ENCODE measurements around the gene ZNF17. TPM values are rescaled to one million over a fixed set of nuclear protein-coding genes. Genes with fewer than 3 reads are reported as not detected.

ZNF17 gene
- total RNA-seq, 1 donor from 2014 or later = 12.7 TPM

DNA sequence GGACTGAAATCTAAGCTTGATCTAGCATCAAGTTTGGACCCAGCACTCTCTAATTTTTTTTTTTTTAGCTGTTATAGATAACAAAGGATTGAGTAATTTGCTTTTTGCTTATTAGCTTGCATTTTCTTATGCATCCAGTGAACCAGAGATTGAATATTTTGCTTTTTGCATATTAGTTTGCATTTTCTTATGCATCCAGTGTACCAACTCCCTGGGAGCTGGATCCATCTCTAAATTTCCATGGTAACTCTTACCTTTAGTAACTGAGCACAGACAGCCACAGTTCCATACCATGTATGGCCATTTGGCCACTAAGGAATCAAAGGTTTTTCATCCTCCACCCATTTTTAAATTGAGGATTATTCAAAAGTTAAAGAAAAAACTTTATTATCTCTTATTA, 30.0 kb upstream of the ZNF17 start:
- DNase-seq (ENCODE audit: extremely low spot score, unreplicated experiment) = no peak
- Mint-ChIP-seq H3K36me3 (ENCODE audit: unreplicated experiment) (peaks cover 36% of the 10 kb centered on the region), H3K9me3 (ENCODE audit: unreplicated experiment) (peaks cover 26% of the 10 kb centered on the region), H3K27ac (ENCODE audit: unreplicated experiment) (no peak overlapping the region), H3K4me3 (ENCODE audit: unreplicated experiment) (no peak overlapping the region), H3K27me3 (ENCODE audit: unreplicated experiment) (no peaks in the 10 kb centered on the region), H3K4me1 (ENCODE audit: unreplicated experiment) (no peaks in the 10 kb centered on the region)
- TF ChIP-seq, protein P1, sequence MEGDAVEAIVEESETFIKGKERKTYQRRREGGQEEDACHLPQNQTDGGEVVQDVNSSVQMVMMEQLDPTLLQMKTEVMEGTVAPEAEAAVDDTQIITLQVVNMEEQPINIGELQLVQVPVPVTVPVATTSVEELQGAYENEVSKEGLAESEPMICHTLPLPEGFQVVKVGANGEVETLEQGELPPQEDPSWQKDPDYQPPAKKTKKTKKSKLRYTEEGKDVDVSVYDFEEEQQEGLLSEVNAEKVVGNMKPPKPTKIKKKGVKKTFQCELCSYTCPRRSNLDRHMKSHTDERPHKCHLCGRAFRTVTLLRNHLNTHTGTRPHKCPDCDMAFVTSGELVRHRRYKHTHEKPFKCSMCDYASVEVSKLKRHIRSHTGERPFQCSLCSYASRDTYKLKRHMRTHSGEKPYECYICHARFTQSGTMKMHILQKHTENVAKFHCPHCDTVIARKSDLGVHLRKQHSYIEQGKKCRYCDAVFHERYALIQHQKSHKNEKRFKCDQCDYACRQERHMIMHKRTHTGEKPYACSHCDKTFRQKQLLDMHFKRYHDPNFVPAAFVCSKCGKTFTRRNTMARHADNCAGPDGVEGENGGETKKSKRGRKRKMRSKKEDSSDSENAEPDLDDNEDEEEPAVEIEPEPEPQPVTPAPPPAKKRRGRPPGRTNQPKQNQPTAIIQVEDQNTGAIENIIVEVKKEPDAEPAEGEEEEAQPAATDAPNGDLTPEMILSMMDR (IDR thresholded peaks at IDR 0.05) = no peak

DNA sequence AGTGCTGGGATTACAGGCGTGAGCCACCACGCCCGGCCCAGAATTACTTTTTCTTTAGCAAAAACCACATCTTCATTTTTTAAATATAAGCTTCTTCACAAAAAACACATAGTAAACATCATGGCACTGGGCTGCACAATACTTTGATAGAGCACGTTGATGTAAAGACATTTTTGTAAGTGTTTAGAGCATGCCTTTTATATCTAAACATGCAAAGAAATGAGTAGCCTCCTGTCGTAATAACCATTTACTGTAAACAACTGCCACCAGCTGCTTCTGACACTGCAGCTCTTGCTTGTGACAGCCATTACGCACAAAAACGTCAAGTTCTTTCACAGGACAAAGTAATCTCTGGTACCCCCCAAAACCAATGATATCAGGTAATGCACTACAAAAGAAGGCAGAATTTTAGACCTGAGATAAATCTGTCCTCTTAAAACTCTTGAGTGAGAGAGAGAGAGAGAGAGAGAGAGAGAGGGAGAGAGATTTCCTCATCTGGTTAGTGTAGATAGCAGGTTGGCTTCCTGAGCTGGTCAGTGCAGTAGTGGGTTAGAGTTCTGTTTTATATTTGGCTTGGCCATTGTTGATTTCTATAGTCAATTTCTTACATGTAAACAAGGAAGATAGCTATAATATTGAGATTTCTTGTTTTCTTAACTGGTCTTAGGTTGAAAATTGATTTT, 28.0 kb upstream of the ZNF17 start:
- H3K36me3 Mint-ChIP-seq (ENCODE audit: unreplicated experiment) = peaks cover 17% of the 10 kb centered on the region
- peaks cover 18% of the 10 kb centered on the region for H3K9me3 Mint-ChIP-seq (ENCODE audit: unreplicated experiment)
- H3K4me1 Mint-ChIP-seq (ENCODE audit: unreplicated experiment) = no peaks in the 10 kb centered on the region
- no peaks in the 10 kb centered on the region for H3K27me3 Mint-ChIP-seq (ENCODE audit: unreplicated experiment)
- DNase-seq (ENCODE audit: extremely low spot score, unreplicated experiment) = no peak
- H3K27ac Mint-ChIP-seq (ENCODE audit: unreplicated experiment) = no peak overlapping the region
- TF ChIP-seq, protein P1 (IDR thresholded peaks at IDR 0.05) = no peak
- no peak overlapping the region for H3K4me3 Mint-ChIP-seq (ENCODE audit: unreplicated experiment)

DNA sequence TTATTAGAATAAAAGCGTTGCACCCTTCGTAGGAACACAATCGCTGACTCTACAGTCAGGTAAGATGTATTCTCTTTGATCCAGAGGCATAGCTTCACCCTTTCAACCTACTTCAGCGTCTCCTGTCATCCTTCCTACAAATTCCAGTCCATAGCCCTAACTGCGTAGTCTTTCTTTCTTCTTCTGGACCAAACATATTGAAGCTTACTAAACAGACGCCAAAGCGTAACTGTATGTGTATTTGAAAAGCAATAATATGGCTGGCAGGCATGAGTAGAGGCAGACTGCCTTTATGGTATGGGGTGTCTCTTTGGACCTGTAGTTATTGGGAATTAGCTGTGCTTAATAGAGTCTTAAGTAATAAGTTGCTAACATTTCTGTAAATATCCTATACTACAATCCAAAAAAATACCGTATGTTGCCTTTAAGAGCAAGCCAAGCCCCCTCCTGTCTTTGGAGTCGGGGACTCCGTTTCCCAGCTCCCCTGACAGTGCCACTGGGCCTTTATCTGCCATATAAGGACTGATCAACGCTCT, 21.7 kb upstream of the ZNF17 start:
- Mint-ChIP-seq H3K27ac (ENCODE audit: unreplicated experiment) (peak overlapping the region; percentile 97), H3K36me3 (ENCODE audit: unreplicated experiment) (peaks cover 12% of the 10 kb centered on the region), H3K4me3 (ENCODE audit: unreplicated experiment) (peak overlapping the region; percentile 97), H3K27me3 (ENCODE audit: unreplicated experiment) (no peaks in the 10 kb centered on the region), H3K4me1 (ENCODE audit: unreplicated experiment) (peaks cover 20% of the 10 kb centered on the region), H3K9me3 (ENCODE audit: unreplicated experiment) (peaks cover 2% of the 10 kb centered on the region)
- no peak for DNase-seq (ENCODE audit: extremely low spot score, unreplicated experiment)
- TF ChIP-seq, protein P1 (IDR thresholded peaks at IDR 0.05) = no peak

DNA sequence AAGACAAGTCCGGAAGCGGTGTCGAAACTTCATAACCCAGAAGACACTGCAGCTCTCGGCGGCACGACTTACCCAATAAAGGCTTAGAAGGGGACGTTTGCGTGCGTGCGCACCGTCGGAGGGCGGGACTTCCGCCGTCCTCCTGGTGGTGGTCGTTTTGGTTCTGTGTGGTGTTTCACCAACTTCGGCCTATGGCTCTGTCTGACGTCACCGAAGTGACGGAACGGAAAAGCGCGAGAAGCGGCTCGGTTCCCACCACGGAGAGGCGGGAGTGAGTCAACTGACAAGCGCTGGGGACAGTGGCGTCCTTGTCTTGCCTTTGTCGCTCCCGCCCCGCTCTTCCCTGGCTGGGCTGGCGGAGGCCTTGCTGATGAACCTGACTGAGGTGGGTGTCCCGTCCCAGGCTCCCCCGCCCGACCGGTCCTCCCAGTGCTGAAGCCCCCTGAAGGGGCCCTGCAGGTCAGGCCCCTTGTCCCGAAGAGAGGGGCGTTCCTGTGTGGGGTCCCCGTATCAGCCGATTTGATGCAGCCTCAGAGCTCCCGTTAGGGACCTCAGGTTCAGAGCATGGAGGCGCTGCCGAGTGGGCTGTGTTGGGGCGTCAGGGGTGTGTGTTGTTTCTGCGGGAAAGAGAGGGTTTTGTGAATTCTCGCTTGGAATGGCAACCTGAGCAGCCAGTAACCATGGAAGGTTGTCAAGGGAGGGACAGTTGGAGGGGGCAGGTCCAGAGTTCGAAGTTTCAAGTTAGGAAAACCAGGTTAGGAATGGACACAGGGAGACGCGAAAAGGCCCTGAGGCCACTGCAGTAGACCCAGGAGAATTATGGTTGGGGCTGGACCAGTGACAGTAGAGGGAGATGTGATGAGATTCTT, 21.0 kb upstream of the ZNF17 start, which contains the start of gene ZNF548:
ZNF548 (plus strand) TSS at position 125 of the 869 bp plus-strand sequence; CDS start at position 371, 246 bp downstream.
- DNase-seq (ENCODE audit: extremely low spot score, unreplicated experiment) = peak; percentile 98

More for the DNA sequence above, 21.0 kb upstream of the ZNF17 start, which contains the start of gene ZNF548:
- Mint-ChIP-seq H3K27me3 (ENCODE audit: unreplicated experiment) (no peaks in the 10 kb centered on the region), H3K36me3 (ENCODE audit: unreplicated experiment) (peaks cover 18% of the 10 kb centered on the region), H3K9me3 (ENCODE audit: unreplicated experiment) (peaks cover 7% of the 10 kb centered on the region), H3K4me1 (ENCODE audit: unreplicated experiment) (peaks cover 20% of the 10 kb centered on the region), H3K27ac (ENCODE audit: unreplicated experiment) (peak within 1 kb of the TSS; percentile 97), H3K4me3 (ENCODE audit: unreplicated experiment) (peak within 1 kb of the TSS; percentile 97)
- TF ChIP-seq, protein P1 (IDR thresholded peaks at IDR 0.05) = peak; percentile 32

All from osteocyte (in vitro differentiated cells).